GM18511 (cell line): ENCODE results near the gene VPS50.
"Not testable (repeated sequence)": the region's sequence is repeated elsewhere in the genome, so short reads cannot be mapped to it uniquely, and the experiment has no call there.

Source experiments
- ATAC-seq: cut with Tn5 transposase; IDR thresholded peaks from one replicate; pipeline ENCODE4 v1.9.1; 2021; ENCODE audit warnings: mild to moderate bottlenecking, moderate library complexity; ENCODE audit not compliant: unreplicated experiment

The VPS50 gene

DNA sequence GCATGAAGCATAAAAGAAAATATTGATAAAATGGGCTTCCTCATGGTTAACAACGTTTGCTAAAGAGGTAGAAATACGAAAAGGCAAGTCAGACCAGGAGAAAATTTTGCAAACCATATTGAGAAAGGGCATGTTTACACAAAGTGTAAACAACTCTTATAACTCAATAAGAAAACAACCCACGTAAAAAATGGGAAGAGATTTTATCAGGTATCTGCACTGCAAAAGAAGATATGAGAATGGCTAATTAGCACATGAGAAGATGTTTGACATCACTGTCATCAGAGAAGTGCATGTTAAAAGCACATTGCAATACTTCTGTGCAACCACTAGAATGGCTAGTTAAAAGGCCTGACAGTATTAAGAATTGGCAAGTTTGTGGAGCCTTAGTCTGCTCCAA is 99.5 kb downstream of the VPS50 start:
- ATAC-seq, result no peak

DNA sequence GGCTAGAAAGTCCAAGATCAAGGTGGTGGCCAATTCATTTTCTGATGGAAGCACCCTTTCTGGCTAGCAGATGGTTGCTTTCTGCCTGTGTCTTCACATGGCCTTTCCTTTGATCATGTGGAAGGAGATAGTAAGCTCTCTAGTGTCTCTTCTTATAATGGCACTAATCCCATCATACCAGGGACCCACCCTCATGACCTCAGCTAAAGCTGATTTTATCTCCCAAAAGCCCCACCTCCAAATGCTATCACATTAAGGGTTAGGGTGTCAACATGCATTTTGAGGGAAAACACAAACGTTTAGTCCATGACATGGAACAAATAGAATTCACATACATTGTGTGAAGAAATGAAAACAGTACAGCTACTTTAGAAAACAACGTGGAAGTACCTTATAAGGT is 100.0 kb downstream of the VPS50 start:
- ATAC-seq, result no peak

DNA sequence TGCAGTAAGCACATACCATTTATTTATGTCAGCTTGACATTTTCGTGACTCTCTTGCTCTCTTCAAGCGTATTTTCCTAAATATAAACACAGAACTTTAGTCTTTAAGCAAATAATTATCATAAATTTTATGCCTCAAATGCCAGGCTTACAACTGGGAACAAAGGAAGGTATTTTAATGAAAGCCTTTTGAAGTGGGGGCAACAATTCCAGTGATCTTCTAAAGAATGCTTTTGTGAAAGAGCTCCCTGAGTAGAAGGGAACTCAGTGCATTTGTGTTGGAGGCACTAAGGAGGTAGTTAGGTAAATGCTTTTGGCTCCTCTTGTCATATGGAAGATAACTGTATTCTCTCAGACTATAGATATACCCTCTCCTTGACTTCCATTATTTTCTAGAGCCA is 104.9 kb downstream of the VPS50 start:
- no peak for ATAC-seq

DNA sequence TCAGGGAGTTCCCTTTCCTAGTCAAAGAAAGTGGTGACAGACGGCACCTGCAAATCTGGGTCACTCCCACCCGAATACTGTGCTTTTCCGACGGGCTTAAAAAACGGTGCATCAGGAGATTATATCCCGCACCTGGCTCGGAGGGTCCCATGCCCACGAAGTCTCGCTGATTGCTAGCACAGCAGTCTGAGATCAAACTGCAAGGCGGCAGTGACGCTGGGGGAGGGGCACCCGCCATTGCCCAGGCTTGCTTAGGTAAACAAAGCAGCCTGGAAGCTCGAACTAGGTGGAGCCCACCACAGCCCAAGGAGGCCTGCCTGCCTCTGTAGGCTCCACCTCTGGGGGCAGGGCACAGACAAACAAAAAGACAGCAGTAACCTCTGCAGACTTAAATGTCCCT is 110.0 kb downstream of the VPS50 start:
- not testable (repeated sequence) for ATAC-seq

DNA sequence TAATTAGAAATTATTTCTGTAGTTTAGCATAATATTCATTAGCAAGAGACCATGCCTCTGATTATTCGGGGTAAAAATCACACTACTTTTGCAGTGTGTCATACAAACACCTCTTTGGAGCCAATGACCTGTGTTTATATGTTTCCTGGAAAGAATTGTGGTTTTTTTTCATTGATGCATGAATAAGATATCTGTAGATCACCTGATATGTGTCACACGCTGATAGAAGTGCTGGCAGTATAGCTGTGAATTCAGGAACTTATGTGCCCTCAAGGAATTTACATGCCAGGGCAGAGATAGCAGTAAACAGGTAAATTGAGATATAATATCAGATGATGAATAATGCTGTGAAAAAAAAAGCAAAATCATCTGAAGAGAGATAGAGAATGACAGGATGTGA is 118.2 kb downstream of the VPS50 start:
- no peak for ATAC-seq

DNA sequence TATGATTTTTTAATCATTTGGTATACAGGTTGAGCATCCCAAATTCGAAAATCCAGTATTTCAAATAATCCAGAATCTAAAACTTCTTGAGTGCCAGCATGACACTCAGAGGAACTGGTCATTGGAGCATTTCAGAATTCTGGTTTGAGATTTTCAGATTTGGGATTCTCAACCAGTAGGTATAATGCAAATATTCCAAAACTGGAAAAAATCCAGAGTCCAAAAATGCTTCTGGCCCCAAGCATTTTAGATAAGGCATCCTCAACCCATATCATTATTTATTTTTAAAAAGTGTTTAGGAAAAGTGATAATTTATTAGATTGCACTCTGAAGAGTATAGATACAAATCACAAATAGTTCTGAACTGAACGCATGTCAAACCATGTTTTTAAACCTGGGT is 120.7 kb downstream of the VPS50 start:
- ATAC-seq, result no peak

DNA sequence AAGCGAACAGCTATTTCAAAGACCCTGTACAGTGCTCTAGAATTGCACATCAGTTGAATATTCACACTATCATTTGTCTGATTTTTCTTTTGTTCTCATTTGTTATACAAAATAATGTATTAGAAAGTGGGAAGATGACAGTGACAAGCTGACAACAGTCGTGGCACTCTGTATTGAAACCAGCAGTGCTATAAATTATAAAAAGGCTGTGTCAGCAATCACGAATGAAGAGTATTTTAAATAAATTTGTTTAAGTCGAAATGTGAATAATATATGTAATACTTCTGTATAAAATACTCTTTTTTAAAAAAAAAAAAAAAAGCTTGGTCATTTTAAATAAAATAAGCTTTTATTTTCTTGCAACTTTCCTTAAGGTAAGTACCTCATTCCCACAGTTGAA is 122.6 kb downstream of the VPS50 start:
- no peak for ATAC-seq

DNA sequence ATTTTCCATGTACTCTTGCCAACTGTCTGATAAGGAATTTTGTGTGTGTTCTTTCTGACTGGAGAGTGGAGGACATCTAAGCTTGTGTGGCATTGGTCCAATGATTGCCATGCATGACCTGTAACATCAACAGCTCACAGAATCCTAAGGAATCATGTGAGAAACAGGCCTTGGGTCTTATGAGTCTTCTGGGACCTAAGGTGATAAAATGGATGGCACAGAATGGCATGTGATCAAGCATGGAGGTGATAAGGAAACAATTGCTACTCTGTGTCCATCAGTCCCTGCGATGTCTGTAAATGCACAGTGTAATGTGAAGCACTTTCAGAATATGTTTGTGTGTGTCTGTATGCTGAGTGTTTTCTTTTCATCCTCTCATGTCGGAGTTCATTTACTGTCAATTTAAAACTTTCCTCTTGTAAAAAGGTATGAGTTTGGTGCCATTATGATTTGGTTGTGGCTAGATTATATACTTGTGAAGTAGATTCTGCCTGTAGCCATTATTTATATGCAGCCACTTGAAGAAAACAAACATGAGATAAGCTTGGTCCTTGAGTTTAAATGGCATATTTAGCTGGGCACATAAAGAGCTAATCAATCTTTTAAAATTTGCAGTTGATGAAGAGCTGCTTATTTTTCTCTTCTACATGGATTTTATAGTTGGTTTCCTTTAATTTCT is 127.5 kb downstream of the VPS50 start:
- ATAC-seq, result no peak

DNA sequence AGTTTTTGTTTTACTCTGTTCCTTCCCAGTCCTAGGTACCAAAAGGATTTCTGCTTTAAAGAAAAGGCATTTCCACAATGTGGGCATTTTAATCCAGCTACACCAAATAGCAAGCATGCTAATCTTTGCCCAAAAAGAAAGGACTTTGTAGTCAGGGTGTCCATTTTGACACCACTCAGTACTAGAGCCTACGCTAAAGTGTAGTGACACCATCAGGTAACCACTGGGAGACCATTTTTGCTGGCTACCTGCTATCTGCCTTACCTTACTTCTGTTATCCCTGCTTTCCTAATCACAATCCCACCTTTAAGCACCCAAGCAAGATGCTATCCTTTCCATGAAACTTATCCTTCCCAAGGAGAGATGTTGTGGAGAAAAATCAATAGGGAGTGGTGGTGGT is 129.7 kb downstream of the VPS50 start:
- no peak for ATAC-seq

DNA sequence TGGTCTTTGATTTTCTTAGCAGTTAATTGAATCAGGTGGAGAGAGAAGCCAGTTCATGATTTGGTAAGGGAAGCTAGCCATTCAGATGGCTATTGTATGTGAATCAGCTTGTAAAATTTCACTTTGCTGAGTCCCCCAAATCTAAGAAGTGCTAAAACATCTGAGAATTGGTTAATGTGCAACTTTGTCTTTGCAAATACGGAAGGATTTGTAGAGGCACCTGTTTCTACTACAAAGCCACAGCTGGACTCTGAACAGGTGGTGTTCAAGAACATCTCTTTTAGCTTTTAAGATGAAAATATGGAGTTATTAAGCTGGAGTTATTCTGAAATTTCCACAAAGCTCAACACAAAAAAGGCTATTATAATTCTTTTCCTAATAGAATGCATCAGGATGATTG is 132.6 kb downstream of the VPS50 start:
- no peak for ATAC-seq

DNA sequence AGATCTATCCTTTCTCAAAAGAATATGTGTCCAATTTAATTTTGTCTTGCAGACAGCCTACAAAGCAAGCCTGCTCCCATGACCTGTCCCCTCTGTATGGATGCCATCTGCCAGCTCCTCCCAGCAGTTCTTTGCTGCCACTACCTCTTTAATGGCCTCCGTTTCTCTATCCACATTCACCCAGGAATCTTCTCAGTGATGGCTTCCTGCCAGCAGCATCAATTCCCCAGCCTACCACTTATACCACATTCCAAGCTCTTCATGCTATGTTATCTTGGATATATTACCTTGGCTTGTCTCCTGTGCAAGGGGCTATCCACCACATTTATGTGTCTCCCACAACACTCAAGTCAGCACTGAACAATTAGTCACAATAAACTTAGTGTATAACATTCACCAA is 133.2 kb downstream of the VPS50 start:
- ATAC-seq, result no peak

DNA sequence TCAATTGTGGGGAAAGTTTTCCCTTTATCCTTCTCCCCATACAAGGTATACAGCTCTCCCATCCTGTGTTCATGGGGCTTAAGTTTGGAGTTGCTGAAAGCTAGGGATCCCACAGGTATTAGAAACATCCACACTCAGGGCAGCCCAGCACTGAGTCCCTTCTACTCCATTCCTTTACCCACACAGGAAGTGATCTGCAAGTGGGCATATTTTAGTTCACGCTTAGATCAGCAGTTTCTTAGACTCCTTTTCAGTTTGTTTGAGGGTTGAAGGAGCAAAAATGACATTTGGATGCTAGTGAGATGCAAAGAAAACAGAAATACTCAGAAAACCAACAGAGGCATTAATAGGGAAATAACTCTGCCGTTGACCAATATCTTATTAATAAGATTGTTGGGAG is 134.7 kb downstream of the VPS50 start:
- no peak for ATAC-seq

DNA sequence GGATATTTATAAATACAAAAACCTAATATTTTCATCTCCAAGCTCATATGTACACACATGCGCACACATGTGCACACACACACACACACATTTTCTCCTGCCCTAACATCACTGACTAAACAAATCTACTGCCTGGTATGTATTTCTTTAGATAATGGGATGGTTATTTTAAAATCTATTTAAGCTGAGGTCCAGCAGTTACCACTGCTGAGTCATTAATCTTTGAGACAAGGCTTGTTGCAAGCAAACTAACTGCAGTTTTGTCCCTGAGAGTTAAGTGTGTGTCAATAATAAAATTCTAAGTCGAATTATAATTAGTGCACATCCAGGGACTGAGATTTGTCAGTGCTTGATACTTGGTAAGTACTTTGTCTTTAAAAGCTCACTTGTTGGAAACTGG is 135.1 kb downstream of the VPS50 start:
- no peak for ATAC-seq

DNA sequence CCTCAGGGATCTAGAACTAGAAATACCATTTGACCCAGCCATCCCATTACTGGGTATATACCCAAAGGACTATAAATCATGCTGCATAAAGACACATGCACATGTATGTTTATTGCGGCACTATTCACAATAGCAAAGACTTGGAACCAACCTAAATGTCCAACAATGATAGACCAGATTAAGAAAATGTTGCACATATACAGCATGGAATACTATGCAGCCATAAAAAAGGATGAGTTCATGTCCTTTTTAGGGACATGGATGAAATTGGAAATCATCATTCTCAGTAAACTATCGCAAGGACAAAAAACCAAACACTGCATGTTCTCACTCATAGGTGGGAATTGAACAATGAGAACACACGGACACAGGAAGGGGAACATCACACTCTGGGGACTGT is 138.8 kb downstream of the VPS50 start:
- not testable (repeated sequence) for ATAC-seq

DNA sequence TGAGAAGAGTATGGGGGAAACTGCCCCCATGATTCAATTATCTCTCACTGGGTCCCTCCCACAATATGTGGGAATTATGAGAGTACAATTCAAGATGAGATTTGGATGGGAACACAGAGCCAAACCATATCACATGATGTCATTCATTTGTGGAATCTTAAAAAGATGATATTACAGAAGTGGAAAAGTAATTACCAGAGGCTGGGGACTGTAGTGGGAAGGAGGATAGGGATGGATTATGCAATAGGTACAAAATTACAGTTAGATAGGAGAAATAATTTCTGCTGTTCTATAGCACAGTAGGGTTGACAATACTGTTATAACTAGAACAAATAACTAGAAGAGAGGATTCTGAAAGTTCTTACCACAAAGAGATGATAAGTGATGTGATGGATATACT is 141.4 kb downstream of the VPS50 start:
- no peak for ATAC-seq

DNA sequence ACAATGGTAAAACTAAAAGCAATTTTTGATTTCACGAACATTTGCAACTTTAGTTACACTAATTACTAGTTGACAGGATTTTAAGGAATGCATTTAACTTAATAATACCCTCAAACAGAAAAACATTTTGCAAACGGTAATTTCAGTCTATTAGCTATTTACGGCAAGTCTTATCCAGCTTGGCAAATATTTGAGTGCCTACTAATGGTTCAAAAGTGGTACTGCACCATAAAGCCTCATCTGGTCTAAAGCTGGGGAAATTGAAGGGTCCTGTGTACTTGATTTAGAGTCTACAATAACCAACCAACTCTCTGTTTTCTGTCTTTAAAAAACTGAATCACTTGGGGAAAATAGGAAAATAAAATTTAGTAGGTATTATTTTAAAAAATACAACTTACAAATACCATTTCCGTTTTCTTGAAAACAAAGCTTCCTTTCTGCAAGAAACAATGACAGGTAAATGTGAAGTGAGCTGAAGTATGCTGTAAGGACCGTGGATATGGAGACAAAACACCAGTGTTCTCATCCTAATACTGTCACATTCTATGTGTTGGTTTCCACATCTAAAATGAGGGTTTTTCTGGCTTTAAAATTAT is 142.3 kb downstream of the VPS50 start:
- peak; percentile 74 for ATAC-seq

DNA sequence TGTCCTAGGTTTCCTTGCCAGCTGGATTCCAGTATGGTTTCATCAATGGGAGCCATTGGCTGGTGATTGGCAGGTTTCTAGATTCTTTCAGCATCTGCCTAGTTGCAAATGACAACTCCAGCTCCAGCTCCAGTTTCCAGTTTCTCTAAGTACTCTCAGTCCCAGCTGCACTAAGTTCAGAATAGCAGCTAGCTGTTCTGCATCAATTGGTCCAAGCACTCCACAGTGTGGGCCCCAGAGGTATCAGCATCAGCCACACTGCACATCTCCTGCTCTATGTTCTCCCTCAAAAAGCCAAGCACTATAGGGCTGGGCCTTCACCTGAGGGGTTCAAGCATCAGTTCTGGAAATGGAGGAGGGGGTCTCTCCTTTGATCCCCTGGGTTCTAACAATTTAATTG is 143.4 kb downstream of the VPS50 start:
- ATAC-seq, result peak; percentile 44

DNA sequence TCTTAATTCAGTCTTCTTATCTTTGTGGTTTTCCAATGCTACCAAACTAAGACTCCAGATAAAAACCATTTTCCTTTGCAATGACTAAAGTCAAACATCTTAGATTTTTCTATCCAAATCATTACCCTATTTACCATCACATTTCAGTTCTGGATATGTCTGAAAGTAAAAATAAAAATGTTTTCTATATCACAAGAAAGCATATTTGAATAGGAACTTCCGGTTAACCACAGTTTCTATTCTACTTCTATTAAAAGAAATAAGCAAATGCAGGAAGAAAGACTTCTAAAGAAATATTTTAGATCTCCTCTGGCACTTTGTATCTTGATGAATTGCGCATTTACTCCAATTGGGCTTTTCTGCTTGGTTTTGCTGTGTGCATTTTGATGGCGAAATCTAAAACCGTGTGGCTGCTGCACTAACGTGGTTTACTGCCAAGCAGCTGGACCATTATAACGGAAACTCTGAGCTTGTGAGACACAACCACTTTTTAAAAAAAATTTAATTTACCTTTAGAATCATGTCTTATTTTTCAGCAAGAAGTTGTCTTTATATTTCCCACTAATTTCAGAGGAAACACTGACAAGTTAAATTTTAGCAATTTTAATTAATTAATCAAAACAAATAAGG is 146.1 kb downstream of the VPS50 start:
- peak; percentile 56 for ATAC-seq

DNA sequence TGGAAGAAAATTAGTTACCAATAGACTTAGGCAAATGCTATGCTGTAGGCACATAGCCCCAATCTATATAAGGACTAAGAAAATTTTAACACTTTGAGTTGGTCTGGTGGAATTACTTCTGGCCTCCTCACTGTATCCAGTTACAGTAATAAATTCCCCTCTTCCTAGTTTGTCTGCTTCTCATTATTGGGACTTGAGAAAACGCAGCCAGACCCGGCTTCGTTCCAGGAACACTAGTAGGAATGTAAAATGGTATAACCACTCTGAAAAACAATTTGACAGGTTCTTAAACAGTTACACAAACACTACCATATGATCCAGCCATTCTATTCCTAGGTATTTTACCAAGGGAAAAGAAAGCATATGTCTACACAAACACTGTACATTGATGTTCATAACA is 150.2 kb downstream of the VPS50 start:
- no peak for ATAC-seq

DNA sequence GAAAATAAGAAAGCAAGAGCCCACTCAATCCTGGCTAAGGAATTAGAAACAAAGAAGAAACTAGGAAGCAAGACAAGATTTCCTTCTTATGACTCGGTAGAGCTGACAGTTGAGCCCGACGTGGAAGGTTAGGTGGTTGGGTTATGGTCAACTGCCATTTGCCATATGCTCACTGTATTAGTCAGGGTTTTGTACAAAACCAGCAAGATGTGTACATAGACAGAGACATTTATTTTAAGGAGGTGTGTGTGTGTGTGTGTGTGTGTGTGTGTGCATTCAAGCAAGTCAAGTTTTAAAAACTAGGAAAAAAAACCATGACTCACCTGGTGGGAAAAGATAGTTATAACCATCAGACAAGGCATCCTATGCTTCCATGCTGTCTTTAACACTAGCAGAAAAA is 158.5 kb downstream of the VPS50 start:
- ATAC-seq, result no peak

DNA sequence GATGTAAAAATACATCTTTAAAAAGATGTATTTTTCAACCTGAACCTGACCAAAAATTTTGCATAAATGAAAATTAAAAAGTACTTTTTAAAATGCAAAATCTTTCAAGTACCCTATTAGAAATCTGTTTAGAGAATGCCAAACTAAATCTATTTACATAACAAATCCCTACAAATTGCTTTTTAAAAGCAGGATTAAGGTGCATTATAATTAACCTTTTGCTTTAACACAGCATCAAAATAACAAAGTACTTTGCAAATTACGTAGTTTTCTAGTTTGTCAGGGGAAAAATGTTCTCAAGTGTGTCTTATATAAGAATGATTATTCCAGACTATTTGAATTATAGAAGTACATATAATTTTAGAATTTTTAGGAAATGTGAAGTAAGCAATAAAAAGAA is 160.8 kb downstream of the VPS50 start:
- ATAC-seq, result no peak

DNA sequence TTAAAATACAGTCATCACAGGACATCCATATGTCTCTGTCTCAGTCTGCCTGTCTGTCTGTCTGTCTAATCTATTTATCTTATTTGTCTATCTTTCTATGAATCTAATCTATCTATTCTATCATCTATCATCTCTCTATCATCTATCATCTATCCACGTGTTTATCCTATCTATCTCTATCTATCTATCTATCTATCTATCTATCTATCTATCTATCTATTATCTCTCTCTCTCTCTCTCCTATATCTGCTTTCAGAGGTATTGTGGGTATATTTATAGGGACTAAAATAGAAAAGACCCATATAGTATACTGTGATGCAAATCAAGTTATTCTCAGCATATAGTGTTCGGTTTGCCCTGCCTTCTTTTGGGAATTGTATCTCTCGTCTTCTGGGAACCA is 167.5 kb downstream of the VPS50 start:
- no peak for ATAC-seq

DNA sequence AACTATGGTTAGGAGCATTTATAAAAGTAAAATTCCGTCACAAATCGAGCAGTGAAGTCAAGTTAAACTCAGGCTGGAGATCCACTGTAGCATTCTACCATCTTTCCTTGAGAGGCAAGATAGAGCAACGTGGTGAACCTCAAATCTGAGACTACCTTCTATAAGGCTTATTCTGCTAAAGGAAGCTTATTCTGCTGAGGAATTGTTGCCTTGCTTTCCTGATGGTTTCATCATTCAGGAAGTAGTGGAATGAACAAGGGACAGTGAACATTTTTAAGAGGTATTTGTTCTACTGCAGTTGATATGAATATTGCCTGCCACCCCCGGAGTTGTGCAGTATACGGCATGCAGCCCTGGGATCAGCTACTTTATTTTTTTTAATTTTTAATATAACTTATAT is 170.8 kb downstream of the VPS50 start:
- ATAC-seq, result no peak
